HFFc6 (cell line): Measurements from ENCODE around the gene CCND2. TPM values are rescaled to one million over a fixed set of nuclear protein-coding genes. Genes with fewer than 3 reads are reported as not detected.

ENCODE experiments used
- DNase-seq: peaks from one replicate; pipeline ENCODE4 v3.0.0-alpha.2; 2018
- H3K27ac Mint-ChIP-seq: 2 replicates; pipeline ENCODE4 v1.8.0; 2020; ENCODE audit warnings: mild to moderate bottlenecking, mixed read lengths
- H3K27me3 Mint-ChIP-seq: 2 replicates; pipeline ENCODE4 v1.8.0; 2021; ENCODE audit warnings: mild to moderate bottlenecking, moderate library complexity, mixed read lengths; ENCODE audit not compliant: insufficient read depth
- H3K36me3 Mint-ChIP-seq: 2 replicates; pipeline ENCODE4 v1.8.0; 2021; ENCODE audit warnings: low read depth, mixed read lengths
- H3K4me1 Mint-ChIP-seq: 2 replicates; pipeline ENCODE4 v1.8.0; 2020; ENCODE audit warnings: low read depth, mixed read lengths
- H3K4me3 Mint-ChIP-seq: 2 replicates; pipeline ENCODE4 v1.8.0; 2020; ENCODE audit warnings: mild to moderate bottlenecking, moderate library complexity, mixed read lengths
- H3K9me3 Mint-ChIP-seq: 2 replicates; pipeline ENCODE4 v1.8.0; 2020; ENCODE audit warnings: mild to moderate bottlenecking, mixed read lengths
- total RNA-seq, 6 experiments: library from RNA; stranded (reverse); fragmentation: NEBNext Ultra II Directional; extraction: Animal tissue kit (Norgen Biotek cat#: 25700); gene quantifications; 2 replicates in 1 of 6; 3 replicates in 5 of 6; pipeline ENCODE4 v1.2.3, GENCODE V29; 2021
- TF ChIP-seq, protein P1 (sequence below): fragments of 200-600 bp; sonication (generic); IDR thresholded peaks from 2 replicates; pipeline ENCODE4 v1.5.0; 2021; ENCODE audit warnings: antibody characterized with exemption, mild to moderate bottlenecking

CCND2 gene
- total RNA-seq, 6 experiments from 2014 or later, result 5.7 to 27.2 (median 24.5) TPM

DNA sequence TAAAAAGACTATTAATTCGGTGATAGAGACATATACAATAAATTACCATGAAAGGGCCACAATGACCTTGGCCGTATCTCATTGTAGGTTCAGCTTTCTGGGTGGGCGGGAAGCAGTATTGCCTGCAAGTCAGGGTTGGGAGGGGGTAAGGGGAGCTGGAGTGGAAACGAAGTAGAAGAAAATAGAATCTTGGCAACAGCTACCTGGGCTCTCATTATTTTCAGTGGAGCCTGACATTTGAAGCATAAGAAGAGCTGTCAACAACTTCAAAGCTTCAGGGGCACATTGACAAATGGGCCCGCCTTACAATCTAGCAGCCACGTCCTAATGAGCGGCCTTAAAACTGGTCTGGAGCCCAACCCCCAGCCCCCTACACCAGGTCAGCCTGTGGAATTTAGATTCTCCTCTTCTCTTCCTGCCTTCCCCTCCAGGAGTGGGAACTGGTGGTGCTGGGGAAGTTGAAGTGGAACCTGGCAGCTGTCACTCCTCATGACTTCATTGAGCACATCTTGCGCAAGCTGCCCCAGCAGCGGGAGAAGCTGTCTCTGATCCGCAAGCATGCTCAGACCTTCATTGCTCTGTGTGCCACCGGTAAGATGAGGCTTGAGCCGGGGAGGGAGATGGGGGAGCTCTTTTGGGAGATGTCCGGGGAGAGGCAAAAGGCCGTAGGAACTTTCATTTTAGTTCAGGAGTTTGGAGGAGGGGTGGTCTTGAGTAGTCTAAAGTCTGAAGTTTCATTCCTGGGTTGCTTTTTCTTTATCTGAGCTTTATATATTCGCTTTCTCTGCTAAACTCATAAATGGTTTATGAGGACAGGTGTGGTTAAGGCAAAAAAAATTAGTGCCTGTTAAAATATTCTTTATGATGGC lies 5.0 kb downstream of the CCND2 start:
- DNase-seq, result no peak
- Mint-ChIP-seq H3K27me3 (peaks cover 51% of the 10 kb centered on the region), H3K27ac (no peak overlapping the region), H3K9me3 (no peaks in the 10 kb centered on the region), H3K36me3 (no peaks in the 10 kb centered on the region), H3K4me3 (no peak overlapping the region), H3K4me1 (peaks cover 33% of the 10 kb centered on the region)
- TF ChIP-seq, protein P1, sequence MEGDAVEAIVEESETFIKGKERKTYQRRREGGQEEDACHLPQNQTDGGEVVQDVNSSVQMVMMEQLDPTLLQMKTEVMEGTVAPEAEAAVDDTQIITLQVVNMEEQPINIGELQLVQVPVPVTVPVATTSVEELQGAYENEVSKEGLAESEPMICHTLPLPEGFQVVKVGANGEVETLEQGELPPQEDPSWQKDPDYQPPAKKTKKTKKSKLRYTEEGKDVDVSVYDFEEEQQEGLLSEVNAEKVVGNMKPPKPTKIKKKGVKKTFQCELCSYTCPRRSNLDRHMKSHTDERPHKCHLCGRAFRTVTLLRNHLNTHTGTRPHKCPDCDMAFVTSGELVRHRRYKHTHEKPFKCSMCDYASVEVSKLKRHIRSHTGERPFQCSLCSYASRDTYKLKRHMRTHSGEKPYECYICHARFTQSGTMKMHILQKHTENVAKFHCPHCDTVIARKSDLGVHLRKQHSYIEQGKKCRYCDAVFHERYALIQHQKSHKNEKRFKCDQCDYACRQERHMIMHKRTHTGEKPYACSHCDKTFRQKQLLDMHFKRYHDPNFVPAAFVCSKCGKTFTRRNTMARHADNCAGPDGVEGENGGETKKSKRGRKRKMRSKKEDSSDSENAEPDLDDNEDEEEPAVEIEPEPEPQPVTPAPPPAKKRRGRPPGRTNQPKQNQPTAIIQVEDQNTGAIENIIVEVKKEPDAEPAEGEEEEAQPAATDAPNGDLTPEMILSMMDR, result no peak

DNA sequence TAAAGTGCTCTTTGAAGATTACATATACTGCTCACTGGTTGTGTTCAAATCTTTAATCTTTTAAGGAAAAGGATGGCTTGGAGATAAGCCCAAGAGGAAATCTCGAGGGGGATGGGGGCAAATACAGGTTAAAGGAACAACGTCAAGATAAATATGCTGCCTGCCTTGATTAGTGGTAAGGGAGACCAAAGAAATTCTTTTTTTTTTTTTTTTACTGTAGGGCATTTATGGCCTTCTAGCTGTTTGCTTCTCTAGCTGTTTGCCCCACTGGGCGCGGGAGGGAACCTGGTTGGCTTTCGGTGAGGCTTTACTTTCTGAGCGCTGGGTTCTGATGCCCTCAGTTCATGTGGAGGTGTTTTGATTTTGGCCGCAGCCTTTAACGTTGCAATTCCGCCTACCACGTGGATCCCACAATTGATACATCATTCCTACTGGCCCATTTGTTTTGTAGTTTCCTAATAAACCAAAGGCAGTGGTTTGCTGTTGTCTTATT lies 5.7 kb downstream of the CCND2 start:
- Mint-ChIP-seq H3K4me1 (peaks cover 33% of the 10 kb centered on the region), H3K9me3 (no peaks in the 10 kb centered on the region), H3K27me3 (peaks cover 48% of the 10 kb centered on the region), H3K4me3 (no peak overlapping the region), H3K27ac (no peak overlapping the region), H3K36me3 (no peaks in the 10 kb centered on the region)
- DNase-seq, result no peak
- TF ChIP-seq, protein P1, result no peak

DNA sequence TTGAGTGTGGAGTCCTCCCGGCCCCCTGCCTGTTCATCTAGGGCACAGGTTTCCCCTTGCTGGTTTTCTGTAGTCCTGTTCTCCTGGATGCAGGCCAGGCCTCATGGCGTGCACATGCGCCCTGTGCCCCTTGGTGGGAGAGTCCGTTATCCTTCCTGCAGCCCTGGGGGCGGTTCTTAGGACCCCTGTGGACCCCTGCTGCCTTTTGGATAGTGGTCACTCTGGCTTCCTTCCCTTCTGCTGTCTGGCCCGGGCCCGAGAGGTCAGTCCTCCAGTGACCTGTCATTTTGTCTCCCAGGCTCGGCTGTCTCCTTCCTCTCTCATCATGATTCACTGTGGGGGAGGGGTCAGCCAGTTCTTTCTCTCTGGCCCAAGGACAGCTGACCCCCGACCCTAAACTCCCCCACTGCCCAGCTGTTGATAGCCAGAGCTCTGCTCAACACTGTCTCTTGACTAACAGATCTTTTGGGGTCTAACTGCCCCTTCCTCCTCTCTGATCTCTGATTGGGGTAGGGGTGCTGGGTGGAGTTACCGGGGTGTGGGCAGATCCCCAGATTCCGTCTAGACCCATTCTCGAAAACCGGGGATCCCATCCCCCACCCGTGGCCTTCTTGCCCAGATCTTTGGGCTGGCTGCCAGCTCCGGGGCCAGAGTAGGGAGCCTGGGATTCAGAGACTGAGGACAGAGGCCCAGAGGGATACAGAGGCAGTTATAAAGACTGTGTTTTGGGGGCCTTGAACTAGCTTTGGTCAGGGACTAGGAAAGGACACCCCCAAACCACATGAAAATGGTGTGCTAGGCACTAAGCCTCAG lies 7.0 kb downstream of the CCND2 start:
- no peak for DNase-seq
- no peaks in the 10 kb centered on the region for H3K36me3 Mint-ChIP-seq
- no peak overlapping the region for H3K27ac Mint-ChIP-seq
- no peak overlapping the region for H3K4me3 Mint-ChIP-seq
- peaks cover 39% of the 10 kb centered on the region for H3K27me3 Mint-ChIP-seq
- peaks cover 24% of the 10 kb centered on the region for H3K4me1 Mint-ChIP-seq
- TF ChIP-seq, protein P1, result no peak
- no peaks in the 10 kb centered on the region for H3K9me3 Mint-ChIP-seq

DNA sequence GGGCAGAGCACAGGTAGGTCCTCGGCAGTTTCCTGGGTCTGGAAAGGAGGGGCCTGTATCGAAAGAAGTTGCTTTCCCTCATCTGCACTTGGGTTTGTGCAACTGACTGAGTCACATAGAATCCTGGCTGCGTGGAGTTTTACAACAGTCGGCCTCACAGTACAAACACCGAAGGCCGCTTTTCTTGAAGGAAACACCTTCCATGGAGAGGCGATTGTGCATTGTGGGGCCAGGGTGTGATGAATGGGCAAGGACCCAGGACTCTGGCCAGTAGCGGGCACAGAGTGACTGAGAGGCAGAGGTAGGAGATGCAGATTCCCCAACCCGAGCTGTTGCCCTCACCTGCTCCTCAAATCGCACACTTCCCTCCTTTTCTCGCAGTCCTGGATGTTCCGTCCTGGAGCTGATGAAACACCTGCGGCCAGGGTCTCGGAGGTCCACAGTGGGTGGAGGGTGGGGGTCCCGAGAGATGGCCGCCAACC lies 7.7 kb downstream of the CCND2 start:
- H3K27me3 Mint-ChIP-seq, result peaks cover 38% of the 10 kb centered on the region
- no peak overlapping the region for H3K27ac Mint-ChIP-seq
- no peak overlapping the region for H3K4me3 Mint-ChIP-seq
- H3K36me3 Mint-ChIP-seq, result no peaks in the 10 kb centered on the region
- H3K4me1 Mint-ChIP-seq, result peaks cover 18% of the 10 kb centered on the region
- TF ChIP-seq, protein P1, result no peak
- DNase-seq, result no peak
- H3K9me3 Mint-ChIP-seq, result no peaks in the 10 kb centered on the region

DNA sequence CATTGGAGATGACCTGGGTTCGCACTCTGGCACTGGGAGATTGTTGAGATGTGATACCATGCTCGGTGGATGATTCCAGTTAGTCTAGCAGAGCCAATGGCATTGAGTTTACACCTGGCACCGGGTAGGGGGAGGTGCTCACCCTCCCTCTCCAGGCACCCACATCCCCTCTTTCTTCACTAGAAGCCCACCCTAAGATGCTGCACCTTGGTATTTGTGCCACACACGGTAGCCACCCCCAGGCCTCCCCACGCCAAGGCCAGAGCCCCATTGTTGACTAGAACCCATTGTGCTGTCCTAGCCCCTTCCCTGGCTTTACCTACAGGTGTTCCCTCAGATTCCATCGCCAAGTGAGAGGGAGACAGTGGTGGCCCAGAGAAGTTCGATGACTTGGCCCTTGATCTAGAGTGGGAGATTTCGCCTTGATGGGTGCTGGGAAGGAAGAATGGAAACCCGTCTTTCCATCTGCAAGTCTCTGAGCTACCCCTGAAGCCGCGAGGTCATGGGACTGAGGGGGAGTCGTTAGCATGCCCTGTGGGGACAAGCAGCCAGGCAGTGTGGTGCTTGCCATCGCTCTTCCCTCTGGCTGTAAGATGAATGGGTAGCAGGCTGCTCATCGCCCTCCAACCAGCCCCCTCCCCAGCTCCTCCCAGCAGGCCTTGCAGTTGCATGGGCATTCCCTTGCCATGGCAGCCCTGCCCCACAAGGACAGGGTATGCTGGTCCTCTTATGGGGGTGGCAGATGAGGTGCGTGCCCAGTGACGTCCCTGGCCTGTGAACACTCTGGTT lies 8.7 kb downstream of the CCND2 start:
- TF ChIP-seq, protein P1, result no peak

More for the DNA sequence above, 8.7 kb downstream of the CCND2 start:
- Mint-ChIP-seq H3K4me3 (no peak overlapping the region), H3K27ac (no peak overlapping the region), H3K4me1 (peaks cover 11% of the 10 kb centered on the region), H3K36me3 (no peaks in the 10 kb centered on the region), H3K9me3 (no peaks in the 10 kb centered on the region), H3K27me3 (peaks cover 40% of the 10 kb centered on the region)
- DNase-seq, result no peak
